K562 (cell line): ENCODE results near the gene ANKRD13D. TPM values are rescaled to one million over a fixed set of nuclear protein-coding genes. Genes with fewer than 3 reads are reported as not detected.

Experiments
- MXI1 ChIP-seq: IDR thresholded peaks from 2 replicates; pipeline ENCODE4 v1.6.1; 2011; ENCODE audit warnings: low read depth, mild to moderate bottlenecking, improper control_type of control experiment, low read length
- RAD51 ChIP-seq: fragments of 450-650 bp; IDR thresholded peaks from 2 replicates; pipeline ENCODE4 v1.7.1; 2016; ENCODE audit warnings: low read depth, mild to moderate bottlenecking, borderline replicate concordance
- TRIM28 ChIP-seq: fragments of 450-650 bp; IDR thresholded peaks from 2 replicates; pipeline ENCODE4 v1.6.1; 2017
- YY1 ChIP-seq, 3 experiments: IDR thresholded peaks; 2 replicates each; pipeline ENCODE4 v1.6.1; 2011; ENCODE audit warnings: low read length in 2 of 3, mild to moderate bottlenecking in 2 of 3, moderate library complexity in 2 of 3, borderline replicate concordance in 1 of 3, control low read depth in 1 of 3, low read depth in 1 of 3; ENCODE audit not compliant: insufficient read depth in 3 of 3, insufficient replicate concordance in 2 of 3, control insufficient read depth in 1 of 3, insufficient read length in 1 of 3; ENCODE audit errors: extremely low read depth in 1 of 3
- ZNF224 ChIP-seq: sonication (generic); formaldehyde crosslinking; IDR thresholded peaks from 2 replicates; pipeline ENCODE4 v1.8.0; 2022; ENCODE audit warnings: mild to moderate bottlenecking, missing genetic modification reagents
- ZNF766 ChIP-seq: fragments of 200-800 bp; sonication (Bioruptor generic); conservative IDR thresholded peaks from 2 replicates; pipeline ENCODE4 v1.6.1; 2016; ENCODE audit warnings: missing genetic modification characterization, missing compliant biosample characterization
- polyA plus RNA-seq, 8 experiments: library from polyadenylated mRNA; depleted of rRNA in 4 of 8; stranded (reverse) in 5 of 8; unstranded in 3 of 8; fragments of >200 nt; fragmentation: Nextera tagmentation in 2 of 8; fragmentation: Illumina TruSeq in 1 of 8; extraction: Ambion mirVana in 2 of 8; extraction: Trizol in 1 of 8; gene quantifications; 2 replicates each; pipeline versions ENCODE4 v1.2.1 to v1.2.3, GENCODE V29; 2011 to 2014; ENCODE audit warnings: inconsistent platforms in 1 of 8, missing spikeins in 1 of 8
- total RNA-seq, 7 experiments: library from RNA; depleted of rRNA in 6 of 7; stranded (reverse); fragments of >200 nt in 6 of 7; fragmentation: Illumina TruSeq in 2 of 7; extraction: Trizol in 2 of 7; gene quantifications; 2 replicates each; pipeline versions ENCODE4 v1.2.1 to v1.2.3, GENCODE V29; 2011 to 2021; ENCODE audit warnings: low replicate concordance in 1 of 7
- TF ChIP-seq, protein P1 (sequence below): fragments of 450-650 bp; IDR thresholded peaks from 2 replicates; pipeline ENCODE4 v1.6.1; 2018; ENCODE audit warnings: mild to moderate bottlenecking, low read depth; ENCODE audit not compliant: partially characterized antibody
- TF ChIP-seq, protein P2 (sequence below): sonication (generic); formaldehyde crosslinking; IDR thresholded peaks from 2 replicates; pipeline ENCODE4 v1.8.1; 2023; ENCODE audit warnings: mild to moderate bottlenecking, missing genetic modification reagents
- TF ChIP-seq, protein P3 (sequence below): fragments of 250-450 bp; sonication (Bioruptor Pico); IDR thresholded peaks from 2 replicates; pipeline ENCODE4 v1.4.0; 2020; ENCODE audit warnings: mild to moderate bottlenecking, moderate library complexity
- TF ChIP-seq, protein P4 (sequence below): fragments of 450-650 bp; IDR thresholded peaks from 2 replicates; pipeline ENCODE4 v1.6.1; 2017; ENCODE audit warnings: antibody characterized with exemption, mild to moderate bottlenecking
- TF ChIP-seq, protein P5 (sequence below), 2 experiments: fragments of 450-650 bp; IDR thresholded peaks; 2 replicates each; pipeline ENCODE4 v1.6.1; 2018; ENCODE audit warnings: mild to moderate bottlenecking in 2 of 2, low read depth in 1 of 2; ENCODE audit not compliant: partially characterized antibody in 2 of 2

ANKRD13D gene
- total and polyA plus RNA-seq, 9 of the 15 experiments (the other 6 are each of a cell fraction or from before 2014, with no cell fraction given) = 0.94 to 40.9 (median 22.4) TPM

DNA sequence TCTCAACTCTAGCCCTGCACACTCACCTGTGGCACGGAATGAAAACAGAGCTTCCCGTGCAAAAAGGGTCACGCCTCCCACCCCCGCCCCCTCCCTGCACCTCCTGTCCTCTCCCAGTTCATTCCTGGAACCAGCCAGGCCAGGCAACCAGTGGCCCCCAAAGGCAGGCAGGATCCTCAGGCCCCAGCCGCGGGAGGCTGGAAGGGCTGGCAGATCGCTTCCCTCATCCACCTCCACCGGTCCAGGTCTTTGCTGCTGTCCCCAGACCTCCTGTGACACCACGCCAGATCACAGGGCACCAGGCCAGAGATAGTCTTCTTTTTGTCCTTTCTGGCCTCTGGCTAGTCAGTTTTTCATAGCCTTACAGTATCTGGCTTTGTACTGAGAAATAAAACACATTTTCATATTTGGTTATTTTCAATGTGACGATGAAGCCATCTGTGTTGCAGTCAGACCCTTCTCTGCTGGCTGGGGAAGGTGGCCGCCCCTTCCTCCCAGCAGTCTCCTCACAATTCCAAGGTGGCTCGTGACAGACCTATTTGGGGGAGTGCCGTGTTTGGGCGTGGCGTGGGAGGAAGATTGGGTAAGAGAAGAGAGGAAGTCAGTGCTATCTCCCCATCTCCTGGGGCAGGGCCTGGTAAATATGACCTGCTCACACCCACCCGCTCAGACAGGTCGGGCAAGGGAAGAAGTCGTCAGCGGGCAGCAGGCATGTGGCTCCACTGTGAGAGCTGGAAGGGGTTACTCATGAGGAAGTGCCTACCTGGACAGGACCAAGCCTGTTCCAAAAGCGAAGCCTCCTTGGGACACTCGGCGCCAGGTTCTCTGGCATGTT, 23.3 kb downstream of the ANKRD13D start (continued):
- no peak for TF ChIP-seq YY1 (IDR thresholded peaks at IDR 0.05; ENCODE audit: borderline replicate concordance in 1 of 3, control insufficient read depth in 1 of 3, extremely low read depth in 1 of 3, insufficient read depth in 3 of 3, insufficient read length in 1 of 3, insufficient replicate concordance in 2 of 3, low read depth in 1 of 3, low read length in 2 of 3)
- TF ChIP-seq, protein P1, sequence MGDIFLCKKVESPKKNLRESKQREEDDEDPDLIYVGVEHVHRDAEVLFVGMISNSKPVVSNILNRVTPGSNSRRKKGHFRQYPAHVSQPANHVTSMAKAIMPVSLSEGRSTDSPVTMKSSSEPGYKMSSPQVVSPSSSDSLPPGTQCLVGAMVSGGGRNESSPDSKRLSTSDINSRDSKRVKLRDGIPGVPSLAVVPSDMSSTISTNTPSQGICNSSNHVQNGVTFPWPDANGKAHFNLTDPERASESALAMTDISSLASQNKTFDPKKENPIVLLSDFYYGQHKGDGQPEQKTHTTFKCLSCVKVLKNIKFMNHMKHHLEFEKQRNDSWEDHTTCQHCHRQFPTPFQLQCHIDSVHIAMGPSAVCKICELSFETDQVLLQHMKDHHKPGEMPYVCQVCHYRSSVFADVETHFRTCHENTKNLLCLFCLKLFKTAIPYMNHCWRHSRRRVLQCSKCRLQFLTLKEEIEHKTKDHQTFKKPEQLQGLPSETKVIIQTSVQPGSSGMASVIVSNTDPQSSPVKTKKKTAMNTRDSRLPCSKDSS = no peak
- TF ChIP-seq RAD51 = 0 out of 2 replicates have a peak, but pooled peaks have one; percentile 27
- TF ChIP-seq TRIM28 = no peak
- TF ChIP-seq, protein P2, sequence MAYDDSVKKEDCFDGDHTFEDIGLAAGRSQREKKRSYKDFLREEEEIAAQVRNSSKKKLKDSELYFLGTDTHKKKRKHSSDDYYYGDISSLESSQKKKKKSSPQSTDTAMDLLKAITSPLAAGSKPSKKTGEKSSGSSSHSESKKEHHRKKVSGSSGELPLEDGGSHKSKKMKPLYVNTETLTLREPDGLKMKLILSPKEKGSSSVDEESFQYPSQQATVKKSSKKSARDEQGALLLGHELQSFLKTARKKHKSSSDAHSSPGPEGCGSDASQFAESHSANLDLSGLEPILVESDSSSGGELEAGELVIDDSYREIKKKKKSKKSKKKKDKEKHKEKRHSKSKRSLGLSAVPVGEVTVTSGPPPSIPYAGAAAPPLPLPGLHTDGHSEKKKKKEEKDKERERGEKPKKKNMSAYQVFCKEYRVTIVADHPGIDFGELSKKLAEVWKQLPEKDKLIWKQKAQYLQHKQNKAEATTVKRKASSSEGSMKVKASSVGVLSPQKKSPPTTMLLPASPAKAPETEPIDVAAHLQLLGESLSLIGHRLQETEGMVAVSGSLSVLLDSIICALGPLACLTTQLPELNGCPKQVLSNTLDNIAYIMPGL (CRISPR knock-in tag) = no peak
- TF ChIP-seq MXI1 = no peak
- no peak for TF ChIP-seq ZNF224
- TF ChIP-seq, protein P3, sequence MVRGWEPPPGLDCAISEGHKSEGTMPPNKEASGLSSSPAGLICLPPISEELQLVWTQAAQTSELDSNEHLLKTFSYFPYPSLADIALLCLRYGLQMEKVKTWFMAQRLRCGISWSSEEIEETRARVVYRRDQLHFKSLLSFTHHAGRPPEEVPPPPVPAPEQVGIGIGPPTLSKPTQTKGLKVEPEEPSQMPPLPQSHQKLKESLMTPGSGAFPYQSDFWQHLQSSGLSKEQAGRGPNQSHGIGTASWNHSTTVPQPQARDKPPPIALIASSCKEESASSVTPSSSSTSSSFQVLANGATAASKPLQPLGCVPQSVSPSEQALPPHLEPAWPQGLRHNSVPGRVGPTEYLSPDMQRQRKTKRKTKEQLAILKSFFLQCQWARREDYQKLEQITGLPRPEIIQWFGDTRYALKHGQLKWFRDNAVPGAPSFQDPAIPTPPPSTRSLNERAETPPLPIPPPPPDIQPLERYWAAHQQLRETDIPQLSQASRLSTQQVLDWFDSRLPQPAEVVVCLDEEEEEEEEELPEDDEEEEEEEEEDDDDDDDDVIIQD (CRISPR knock-in tag) = no peak
- peak; percentile 67; the same call in 1 of the 2 replicates for TF ChIP-seq ZNF766 (CRISPR knock-in tag)
- TF ChIP-seq, protein P4, sequence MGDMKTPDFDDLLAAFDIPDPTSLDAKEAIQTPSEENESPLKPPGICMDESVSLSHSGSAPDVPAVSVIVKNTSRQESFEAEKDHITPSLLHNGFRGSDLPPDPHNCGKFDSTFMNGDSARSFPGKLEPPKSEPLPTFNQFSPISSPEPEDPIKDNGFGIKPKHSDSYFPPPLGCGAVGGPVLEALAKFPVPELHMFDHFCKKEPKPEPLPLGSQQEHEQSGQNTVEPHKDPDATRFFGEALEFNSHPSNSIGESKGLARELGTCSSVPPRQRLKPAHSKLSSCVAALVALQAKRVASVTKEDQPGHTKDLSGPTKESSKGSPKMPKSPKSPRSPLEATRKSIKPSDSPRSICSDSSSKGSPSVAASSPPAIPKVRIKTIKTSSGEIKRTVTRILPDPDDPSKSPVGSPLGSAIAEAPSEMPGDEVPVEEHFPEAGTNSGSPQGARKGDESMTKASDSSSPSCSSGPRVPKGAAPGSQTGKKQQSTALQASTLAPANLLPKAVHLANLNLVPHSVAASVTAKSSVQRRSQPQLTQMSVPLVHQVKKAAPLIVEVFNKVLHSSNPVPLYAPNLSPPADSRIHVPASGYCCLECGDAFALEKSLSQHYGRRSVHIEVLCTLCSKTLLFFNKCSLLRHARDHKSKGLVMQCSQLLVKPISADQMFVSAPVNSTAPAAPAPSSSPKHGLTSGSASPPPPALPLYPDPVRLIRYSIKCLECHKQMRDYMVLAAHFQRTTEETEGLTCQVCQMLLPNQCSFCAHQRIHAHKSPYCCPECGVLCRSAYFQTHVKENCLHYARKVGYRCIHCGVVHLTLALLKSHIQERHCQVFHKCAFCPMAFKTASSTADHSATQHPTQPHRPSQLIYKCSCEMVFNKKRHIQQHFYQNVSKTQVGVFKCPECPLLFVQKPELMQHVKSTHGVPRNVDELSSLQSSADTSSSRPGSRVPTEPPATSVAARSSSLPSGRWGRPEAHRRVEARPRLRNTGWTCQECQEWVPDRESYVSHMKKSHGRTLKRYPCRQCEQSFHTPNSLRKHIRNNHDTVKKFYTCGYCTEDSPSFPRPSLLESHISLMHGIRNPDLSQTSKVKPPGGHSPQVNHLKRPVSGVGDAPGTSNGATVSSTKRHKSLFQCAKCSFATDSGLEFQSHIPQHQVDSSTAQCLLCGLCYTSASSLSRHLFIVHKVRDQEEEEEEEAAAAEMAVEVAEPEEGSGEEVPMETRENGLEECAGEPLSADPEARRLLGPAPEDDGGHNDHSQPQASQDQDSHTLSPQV = peak; percentile 83
- TF ChIP-seq, protein P5, sequence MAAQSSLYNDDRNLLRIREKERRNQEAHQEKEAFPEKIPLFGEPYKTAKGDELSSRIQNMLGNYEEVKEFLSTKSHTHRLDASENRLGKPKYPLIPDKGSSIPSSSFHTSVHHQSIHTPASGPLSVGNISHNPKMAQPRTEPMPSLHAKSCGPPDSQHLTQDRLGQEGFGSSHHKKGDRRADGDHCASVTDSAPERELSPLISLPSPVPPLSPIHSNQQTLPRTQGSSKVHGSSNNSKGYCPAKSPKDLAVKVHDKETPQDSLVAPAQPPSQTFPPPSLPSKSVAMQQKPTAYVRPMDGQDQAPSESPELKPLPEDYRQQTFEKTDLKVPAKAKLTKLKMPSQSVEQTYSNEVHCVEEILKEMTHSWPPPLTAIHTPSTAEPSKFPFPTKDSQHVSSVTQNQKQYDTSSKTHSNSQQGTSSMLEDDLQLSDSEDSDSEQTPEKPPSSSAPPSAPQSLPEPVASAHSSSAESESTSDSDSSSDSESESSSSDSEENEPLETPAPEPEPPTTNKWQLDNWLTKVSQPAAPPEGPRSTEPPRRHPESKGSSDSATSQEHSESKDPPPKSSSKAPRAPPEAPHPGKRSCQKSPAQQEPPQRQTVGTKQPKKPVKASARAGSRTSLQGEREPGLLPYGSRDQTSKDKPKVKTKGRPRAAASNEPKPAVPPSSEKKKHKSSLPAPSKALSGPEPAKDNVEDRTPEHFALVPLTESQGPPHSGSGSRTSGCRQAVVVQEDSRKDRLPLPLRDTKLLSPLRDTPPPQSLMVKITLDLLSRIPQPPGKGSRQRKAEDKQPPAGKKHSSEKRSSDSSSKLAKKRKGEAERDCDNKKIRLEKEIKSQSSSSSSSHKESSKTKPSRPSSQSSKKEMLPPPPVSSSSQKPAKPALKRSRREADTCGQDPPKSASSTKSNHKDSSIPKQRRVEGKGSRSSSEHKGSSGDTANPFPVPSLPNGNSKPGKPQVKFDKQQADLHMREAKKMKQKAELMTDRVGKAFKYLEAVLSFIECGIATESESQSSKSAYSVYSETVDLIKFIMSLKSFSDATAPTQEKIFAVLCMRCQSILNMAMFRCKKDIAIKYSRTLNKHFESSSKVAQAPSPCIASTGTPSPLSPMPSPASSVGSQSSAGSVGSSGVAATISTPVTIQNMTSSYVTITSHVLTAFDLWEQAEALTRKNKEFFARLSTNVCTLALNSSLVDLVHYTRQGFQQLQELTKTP (IDR thresholded peaks at IDR 0.05; ENCODE audit: low read depth in 1 of 2, partially characterized antibody in 2 of 2) = peak; percentile 33 to 53
